T follicular helper cell (primary cell): ENCODE results near the gene CYP2A7.
"Not testable (repeated sequence)": the region's sequence is repeated elsewhere in the genome, so short reads cannot be mapped to it uniquely, and the experiment has no call there.

ENCODE experiments used
- DNase-seq: peaks from one replicate; pipeline ENCODE4 v3.0.0-alpha.2; 2020; ENCODE audit warnings: low read depth

Gene CYP2A7

GRCh38 chr19:40842012-40842411 lies 40.0 kb downstream of the CYP2A7 start:
- not testable (repeated sequence) for DNase-seq

DNA sequence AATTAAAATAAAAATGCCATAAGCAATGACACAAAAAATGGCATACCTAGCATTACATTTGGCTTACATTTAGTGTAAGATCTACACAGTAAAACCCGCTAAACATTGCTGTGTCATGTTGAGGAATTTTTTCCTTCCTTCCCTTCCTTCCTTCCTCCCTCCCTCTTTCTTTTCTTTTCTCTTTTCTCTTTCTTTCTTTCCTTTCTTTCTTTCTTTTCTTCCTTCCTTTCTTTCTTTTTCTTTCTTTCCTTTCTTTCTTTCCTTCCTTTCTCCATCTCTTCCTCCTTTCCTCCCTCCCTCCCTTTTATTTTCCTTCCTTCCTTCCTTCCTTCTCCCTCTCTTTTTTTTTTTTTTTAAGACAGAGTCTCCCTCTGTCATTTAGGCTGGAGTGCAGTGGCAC lies 43.6 kb downstream of the CYP2A7 start:
- not testable (repeated sequence) for DNase-seq

DNA sequence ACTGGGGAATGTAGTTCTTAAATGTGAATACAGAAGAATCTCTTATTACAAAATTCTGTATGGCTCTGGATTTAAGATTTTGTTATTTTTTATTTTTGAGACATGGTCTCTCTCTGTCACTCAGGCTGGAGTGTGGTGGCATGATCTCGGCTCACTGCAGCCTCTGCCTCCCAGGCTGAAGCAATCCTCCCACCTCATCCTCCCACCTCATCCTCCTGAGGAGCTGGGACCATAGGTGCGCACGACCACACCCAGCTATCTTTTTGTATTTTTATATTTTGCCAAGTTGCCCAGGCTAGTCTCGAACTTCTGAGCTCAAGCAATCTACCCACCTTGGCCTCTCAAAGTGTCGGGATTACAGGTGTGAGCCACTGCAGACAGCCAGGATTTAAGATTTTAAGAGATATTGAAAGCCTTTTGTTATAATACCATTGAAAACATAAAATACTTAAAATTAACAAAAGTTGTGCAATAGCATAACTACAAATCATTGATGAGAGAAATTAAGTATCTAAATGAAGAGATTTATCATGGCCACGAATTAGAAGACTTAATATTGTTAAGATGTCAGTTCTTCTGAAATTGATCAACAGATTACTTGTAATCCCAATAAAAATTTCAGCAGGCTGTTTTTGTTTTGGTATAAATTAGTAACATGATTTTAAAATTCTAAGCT lies 45.1 kb downstream of the CYP2A7 start:
- DNase-seq, result no peak

GRCh38 chr19:40833728-40834533 lies 48.1 kb downstream of the CYP2A7 start:
- DNase-seq, result not testable (repeated sequence)

DNA sequence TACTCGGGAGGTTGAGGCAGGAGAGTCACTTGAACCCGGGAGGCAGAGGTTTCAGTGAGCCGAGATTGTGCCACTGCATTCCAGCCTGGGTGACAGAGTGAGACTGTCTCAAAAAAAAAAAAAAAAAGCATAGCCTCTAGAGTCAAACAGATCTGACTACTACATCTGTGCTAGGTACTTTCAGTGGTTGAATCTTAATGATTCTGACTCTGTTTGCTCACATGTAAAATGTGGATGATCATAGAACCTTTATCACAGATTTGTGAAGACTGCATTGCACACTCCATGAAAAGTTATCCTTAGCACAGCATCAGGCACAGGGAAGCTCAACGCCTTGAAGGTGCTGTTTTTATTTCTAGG lies 49.6 kb downstream of the CYP2A7 start:
- DNase-seq, result not testable (repeated sequence)

- no peak for DNase-seq
Observed at GRCh38 chr19:40831502-40832430, 50.3 kb downstream of the CYP2A7 start.

- DNase-seq, result not testable (repeated sequence)
Observed at GRCh38 chr19:40830741-40831140, 51.3 kb downstream of the CYP2A7 start.

DNA sequence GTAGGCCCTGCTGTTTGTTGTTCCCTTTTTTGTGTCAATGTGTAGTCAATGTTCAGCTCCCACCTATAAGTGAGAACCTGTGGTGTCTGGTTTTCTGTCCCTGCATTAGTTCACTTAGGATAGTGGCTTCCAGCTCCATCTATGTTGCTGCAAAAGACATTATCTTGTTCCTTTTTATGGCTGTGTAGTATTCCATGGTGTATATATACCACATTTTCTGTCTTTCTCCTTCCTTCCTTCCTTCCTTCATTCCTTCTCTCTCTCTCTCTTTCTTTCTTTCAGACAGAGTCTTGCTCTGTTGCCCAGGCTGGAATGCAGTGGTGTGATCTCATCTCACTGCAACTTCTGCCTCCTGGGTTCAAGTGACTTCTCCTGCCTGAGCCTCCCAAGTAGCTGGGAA lies 52.8 kb downstream of the CYP2A7 start:
- no peak for DNase-seq

- no peak for DNase-seq
Observed at GRCh38 chr19:40827386-40828247, 54.4 kb downstream of the CYP2A7 start.

DNA sequence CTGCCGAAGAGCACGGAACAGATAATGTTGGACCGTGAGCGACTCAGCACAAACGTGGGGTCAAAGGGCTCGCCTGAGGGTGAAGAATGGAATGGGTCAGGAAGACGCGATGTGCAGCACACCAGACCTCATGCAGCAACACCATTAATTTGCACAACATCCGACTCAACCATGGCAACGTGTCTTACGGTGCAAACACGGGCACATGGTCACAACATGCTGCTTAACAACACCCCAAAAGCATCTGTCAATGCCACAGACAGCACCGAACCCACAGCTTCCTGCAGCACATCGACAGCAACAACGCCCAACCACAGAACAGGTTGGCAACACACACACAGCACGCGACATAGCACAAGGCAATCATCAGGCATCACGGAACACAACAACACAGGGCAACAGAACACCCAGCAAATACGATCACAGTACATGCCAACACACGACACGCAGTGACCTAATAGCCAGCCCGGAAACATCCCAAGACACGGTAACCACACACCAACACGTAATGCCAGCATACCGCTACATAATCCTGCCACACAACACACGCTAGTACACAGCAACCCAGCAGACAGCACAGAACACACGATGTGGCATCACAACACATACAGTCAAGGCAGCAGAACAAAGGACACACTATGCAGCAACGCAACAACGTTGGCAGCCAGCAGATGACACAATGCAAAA lies 55.2 kb downstream of the CYP2A7 start:
- DNase-seq, result peak; percentile 50

DNA sequence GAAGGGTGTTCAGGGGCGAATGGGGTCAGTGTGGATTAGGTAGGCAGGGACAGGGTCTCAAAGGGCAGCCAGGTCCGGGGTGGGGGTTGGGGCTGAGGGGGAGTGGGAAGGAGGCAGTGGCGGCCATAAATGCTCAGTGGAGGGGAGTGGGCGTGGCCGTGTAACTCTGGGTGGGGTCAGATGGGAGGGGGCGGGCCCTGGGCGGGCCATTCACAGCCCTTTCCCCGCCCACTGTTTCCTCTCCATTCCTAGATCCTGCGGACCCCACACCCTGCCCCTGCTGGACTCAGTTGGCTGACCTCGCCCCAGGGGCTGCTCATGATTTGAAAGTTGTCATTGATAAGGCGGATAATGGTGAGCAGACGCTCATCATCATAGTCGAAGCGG lies 55.7 kb downstream of the CYP2A7 start:
- DNase-seq, result not testable (repeated sequence)

- DNase-seq, result not testable (repeated sequence)
Observed at GRCh38 chr19:40825460-40826095, 56.5 kb downstream of the CYP2A7 start.
